ENCODE results near the gene ALDH7A1. TPM values are rescaled to one million over a fixed set of nuclear protein-coding genes. Genes with fewer than 3 reads are reported as not detected.
"Not testable (repeated sequence)": the region's sequence is repeated elsewhere in the genome, so short reads cannot be mapped to it uniquely, and the experiment has no call there.

Gene ALDH7A1
- polyA plus RNA-seq, 2 donors, result 71.9 to 88.3 TPM

DNA sequence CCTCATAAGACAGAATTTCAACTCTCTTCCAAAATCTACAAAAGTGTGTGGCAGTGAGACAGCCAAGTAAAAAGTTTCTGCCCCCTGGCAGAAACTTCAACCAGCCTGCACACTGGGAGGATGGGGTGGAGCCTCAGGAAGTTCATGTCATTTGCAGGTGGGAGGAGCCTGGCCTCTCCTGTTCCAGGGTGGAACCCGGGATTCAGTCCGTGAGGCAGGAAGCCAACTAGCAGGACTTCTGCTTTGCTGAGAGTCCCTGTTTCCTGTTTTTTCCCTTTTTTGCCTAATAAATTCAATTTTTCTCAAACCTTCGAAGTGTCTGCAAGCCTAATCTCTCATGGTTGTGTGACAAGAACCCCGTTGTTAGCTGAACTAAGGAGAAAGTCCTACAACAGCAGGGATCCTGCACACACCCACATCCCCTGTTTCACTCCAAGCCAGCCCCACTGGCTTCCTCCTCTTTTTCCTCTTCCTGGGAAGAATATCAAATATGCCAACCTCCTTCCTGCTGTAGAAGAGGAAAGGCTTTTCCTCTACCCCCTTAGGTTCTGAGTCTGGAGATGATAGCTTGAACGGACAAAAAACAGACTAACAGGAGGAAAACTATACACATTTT is 69.3 kb downstream of the ALDH7A1 start:
- peaks cover 0 to 2% of the 10 kb centered on the region in 2 donors for H3K4me1 ChIP-seq (ENCODE audit: control insufficient read depth in 2 of 2, insufficient read depth in 2 of 2, low read length in 1 of 2)
- 39 to 55% methylated on average over 5 of the region's 5 CpGs for WGBS, 2 donors
- H3K27ac ChIP-seq (ENCODE audit: low read depth in 2 of 2, low read length in 1 of 2), result no peak overlapping the region
- no peaks in the 10 kb centered on the region for H3K27me3 ChIP-seq (ENCODE audit: control insufficient read depth in 1 of 2, insufficient read depth in 2 of 2, low read length in 2 of 2)
- no peak overlapping the region for H3K4me3 ChIP-seq (ENCODE audit: low read depth in 1 of 2, low read length in 2 of 2)
- no peaks in the 10 kb centered on the region for H3K36me3 ChIP-seq (ENCODE audit: control insufficient read depth in 2 of 2, insufficient read depth in 2 of 2, low read length in 1 of 2)
- no peaks in the 10 kb centered on the region for H3K9me3 ChIP-seq (ENCODE audit: control insufficient read depth in 2 of 2, insufficient read depth in 1 of 2, low read depth in 1 of 2, low read length in 1 of 2)

DNA sequence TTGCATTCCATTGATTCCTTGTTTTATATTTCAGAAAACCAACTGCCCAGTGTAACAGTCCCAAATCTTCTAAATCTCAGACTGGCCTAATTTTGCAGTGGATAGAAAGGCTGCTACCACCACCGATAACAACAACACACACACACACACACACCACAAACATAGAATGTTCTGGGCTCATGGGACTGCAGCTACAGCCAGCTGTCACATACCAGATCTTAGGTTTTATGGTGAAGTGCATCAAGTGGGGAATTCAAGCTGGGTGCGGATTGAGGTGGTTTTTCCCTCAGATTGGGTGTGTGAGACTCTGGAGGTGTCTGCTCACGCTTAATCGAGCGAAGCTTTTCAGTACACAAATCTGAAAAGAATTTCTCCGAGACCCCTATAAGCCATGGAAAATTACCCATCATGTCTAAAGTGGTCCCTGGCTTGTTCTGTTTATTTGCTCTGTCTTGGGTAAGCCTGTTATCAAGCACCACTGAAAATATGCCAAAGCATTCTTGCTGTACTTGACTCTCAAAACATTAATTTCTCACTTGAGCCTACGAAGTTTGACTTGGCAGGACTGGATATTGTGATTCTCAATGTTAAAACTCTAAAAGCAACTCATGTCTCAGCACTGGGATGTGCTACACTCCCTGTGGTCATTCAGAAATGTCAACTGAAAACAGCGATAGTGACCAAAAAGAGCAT is 71.1 kb downstream of the ALDH7A1 start:
- WGBS, 2 donors, result 73 to 76% methylated on average over 8 of the region's 8 CpGs
- H3K36me3 ChIP-seq (ENCODE audit: control insufficient read depth in 2 of 2, insufficient read depth in 2 of 2, low read length in 1 of 2), result no peaks in the 10 kb centered on the region
- no peak overlapping the region for H3K4me3 ChIP-seq (ENCODE audit: low read depth in 1 of 2, low read length in 2 of 2)
- no peaks in the 10 kb centered on the region for H3K9me3 ChIP-seq (ENCODE audit: control insufficient read depth in 2 of 2, insufficient read depth in 1 of 2, low read depth in 1 of 2, low read length in 1 of 2)
- H3K27ac ChIP-seq (ENCODE audit: low read depth in 2 of 2, low read length in 1 of 2), result peak overlapping the region in 1 of 2 donors; percentile 10
- H3K27me3 ChIP-seq (ENCODE audit: control insufficient read depth in 1 of 2, insufficient read depth in 2 of 2, low read length in 2 of 2), result no peaks in the 10 kb centered on the region
- H3K4me1 ChIP-seq (ENCODE audit: control insufficient read depth in 2 of 2, insufficient read depth in 2 of 2, low read length in 1 of 2), result peaks cover 0 to 5% of the 10 kb centered on the region in 2 donors

DNA sequence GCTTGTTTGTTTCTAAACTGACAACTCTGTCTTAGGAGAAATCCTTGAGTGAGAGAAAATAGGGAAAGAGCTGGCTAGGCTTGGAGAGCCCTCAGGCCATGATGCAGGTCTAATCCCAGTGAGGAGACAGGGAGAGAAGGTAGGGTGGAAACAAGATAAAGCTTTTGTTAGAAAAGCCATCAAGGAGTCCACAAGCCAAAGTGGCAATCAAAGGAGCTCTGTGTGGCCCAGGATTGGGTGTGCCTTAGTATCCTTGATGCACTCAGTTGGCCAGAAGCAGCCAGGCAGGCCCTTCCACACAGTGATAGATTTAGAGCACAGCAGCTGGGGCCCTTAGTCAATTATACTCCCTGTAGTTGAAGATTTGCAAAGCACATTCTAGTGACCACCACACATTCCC is 73.9 kb downstream of the ALDH7A1 start:
- no peak overlapping the region for H3K27ac ChIP-seq (ENCODE audit: low read depth in 2 of 2, low read length in 1 of 2)

DNA sequence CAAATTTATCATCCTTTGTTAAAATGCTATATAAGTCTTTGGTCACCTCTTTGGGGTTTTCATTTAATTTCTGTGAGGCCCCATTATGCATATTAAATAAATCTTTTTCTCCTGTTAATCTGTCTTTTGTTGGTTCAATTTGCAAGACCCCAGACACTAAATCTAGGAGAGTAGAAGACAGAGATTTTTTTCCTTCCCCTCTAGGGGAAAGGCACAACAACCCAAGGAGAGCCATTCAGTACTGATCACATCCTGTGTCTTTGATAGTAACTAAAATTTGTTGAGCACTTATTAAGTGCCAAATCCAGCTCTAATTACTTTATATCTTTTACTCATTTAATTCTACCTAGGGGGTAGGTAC is 74.4 kb downstream of the ALDH7A1 start:
- H3K9me3 ChIP-seq (ENCODE audit: control insufficient read depth in 2 of 2, insufficient read depth in 1 of 2, low read depth in 1 of 2, low read length in 1 of 2), result no peaks in the 10 kb centered on the region
- no peaks in the 10 kb centered on the region for H3K27me3 ChIP-seq (ENCODE audit: control insufficient read depth in 1 of 2, insufficient read depth in 2 of 2, low read length in 2 of 2)
- H3K36me3 ChIP-seq (ENCODE audit: control insufficient read depth in 2 of 2, insufficient read depth in 2 of 2, low read length in 1 of 2), result no peaks in the 10 kb centered on the region
- peaks cover 0 to 5% of the 10 kb centered on the region in 2 donors for H3K4me1 ChIP-seq (ENCODE audit: control insufficient read depth in 2 of 2, insufficient read depth in 2 of 2, low read length in 1 of 2)
- no peak overlapping the region for H3K4me3 ChIP-seq (ENCODE audit: low read depth in 1 of 2, low read length in 2 of 2)
- no peak overlapping the region for H3K27ac ChIP-seq (ENCODE audit: low read depth in 2 of 2, low read length in 1 of 2)

More for the DNA sequence above, 73.9 kb downstream of the ALDH7A1 start:
- peaks cover 0 to 5% of the 10 kb centered on the region in 2 donors for H3K4me1 ChIP-seq (ENCODE audit: control insufficient read depth in 2 of 2, insufficient read depth in 2 of 2, low read length in 1 of 2)
- no peaks in the 10 kb centered on the region for H3K36me3 ChIP-seq (ENCODE audit: control insufficient read depth in 2 of 2, insufficient read depth in 2 of 2, low read length in 1 of 2)
- no peaks in the 10 kb centered on the region for H3K9me3 ChIP-seq (ENCODE audit: control insufficient read depth in 2 of 2, insufficient read depth in 1 of 2, low read depth in 1 of 2, low read length in 1 of 2)
- H3K4me3 ChIP-seq (ENCODE audit: low read depth in 1 of 2, low read length in 2 of 2), result no peak overlapping the region
- H3K27me3 ChIP-seq (ENCODE audit: control insufficient read depth in 1 of 2, insufficient read depth in 2 of 2, low read length in 2 of 2), result no peaks in the 10 kb centered on the region

DNA sequence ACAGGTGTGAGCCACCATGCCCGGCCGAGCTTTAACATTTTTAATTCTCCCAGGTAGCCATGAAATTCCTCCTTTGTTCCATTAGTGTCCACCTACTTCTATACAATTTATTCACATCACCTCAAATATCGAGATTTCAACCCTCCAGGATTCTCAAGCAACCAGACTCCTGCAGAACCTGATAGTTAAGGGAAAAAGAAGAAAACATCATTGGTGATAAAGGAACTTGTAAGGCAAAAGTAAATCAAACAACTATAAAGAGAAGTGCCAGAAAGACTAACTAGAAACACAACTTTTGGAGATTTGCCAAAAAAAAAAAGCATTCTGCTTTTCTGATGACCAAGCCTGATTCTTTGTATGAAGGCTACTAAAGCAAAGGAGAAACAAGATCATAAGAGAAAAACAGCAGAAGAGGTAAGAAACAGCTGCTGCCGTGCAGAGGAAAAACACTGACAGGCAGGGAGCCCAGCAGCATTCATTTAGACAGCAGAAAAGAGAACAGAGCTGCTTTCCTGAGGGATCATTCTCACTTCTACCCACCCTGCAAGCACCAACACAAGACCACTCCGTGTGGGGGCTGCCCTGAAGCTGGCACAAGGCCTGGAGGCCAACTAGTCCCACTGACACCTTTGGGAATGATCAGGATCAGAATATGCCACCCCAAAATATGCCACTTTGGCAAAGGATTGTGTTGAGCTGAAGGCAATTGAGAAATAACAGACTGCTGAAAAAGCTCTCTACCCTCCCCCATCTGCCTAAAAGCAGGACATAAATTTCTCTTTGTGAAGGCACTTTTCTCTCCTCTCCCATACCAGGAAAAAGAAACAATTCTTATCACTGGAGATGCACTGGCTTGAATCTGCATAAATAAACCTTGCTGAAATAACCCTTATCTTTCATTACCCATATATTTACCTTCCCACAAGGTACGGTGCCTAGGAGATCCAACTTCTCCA is 75.1 kb downstream of the ALDH7A1 start:
- H3K4me3 ChIP-seq (ENCODE audit: low read depth in 1 of 2, low read length in 2 of 2), result no peak overlapping the region

DNA sequence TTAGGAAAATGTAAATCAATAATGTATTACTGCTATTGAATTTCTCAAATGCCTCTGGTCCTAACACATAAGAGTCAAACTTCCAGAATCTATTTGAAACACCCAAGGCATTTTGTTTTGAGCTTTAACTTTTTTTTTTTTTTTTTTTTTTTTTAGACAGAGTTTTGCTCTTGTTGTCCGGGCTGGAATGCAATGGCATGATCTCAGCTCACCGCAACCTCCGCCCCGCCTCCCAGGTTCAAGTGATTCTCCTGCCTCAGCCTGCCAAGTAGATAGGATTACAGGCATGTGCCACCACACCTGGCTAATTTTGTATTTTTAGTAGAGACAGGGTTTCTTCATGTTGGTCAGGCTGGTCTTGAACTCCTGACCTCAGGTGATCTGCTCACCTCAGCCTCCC is 75.8 kb downstream of the ALDH7A1 start:
- not testable (repeated sequence) for H3K9me3 ChIP-seq (ENCODE audit: control insufficient read depth in 2 of 2, insufficient read depth in 1 of 2, low read depth in 1 of 2, low read length in 1 of 2); H3K4me1 ChIP-seq (ENCODE audit: control insufficient read depth in 2 of 2, insufficient read depth in 2 of 2, low read length in 1 of 2); H3K36me3 ChIP-seq (ENCODE audit: control insufficient read depth in 2 of 2, insufficient read depth in 2 of 2, low read length in 1 of 2); H3K4me3 ChIP-seq (ENCODE audit: low read depth in 1 of 2, low read length in 2 of 2); H3K27me3 ChIP-seq (ENCODE audit: control insufficient read depth in 1 of 2, insufficient read depth in 2 of 2, low read length in 2 of 2)
- WGBS, 2 donors, result 54 to 71% methylated on average over 4 of the region's 4 CpGs
- peak overlapping the region in 1 of 2 donors; percentile 50 for H3K27ac ChIP-seq (ENCODE audit: low read depth in 2 of 2, low read length in 1 of 2)

More for the DNA sequence above, 75.1 kb downstream of the ALDH7A1 start:
- Histone ChIP-seq H3K9me3 (ENCODE audit: control insufficient read depth in 2 of 2, insufficient read depth in 1 of 2, low read depth in 1 of 2, low read length in 1 of 2) (no peaks in the 10 kb centered on the region), H3K36me3 (ENCODE audit: control insufficient read depth in 2 of 2, insufficient read depth in 2 of 2, low read length in 1 of 2) (no peaks in the 10 kb centered on the region), H3K27me3 (ENCODE audit: control insufficient read depth in 1 of 2, insufficient read depth in 2 of 2, low read length in 2 of 2) (no peaks in the 10 kb centered on the region), H3K4me1 (ENCODE audit: control insufficient read depth in 2 of 2, insufficient read depth in 2 of 2, low read length in 1 of 2) (peaks cover 0 to 5% of the 10 kb centered on the region in 2 donors), H3K27ac (ENCODE audit: low read depth in 2 of 2, low read length in 1 of 2) (peak overlapping the region; percentile 47 to 80)
- 34 to 40% methylated on average over 6 of the region's 6 CpGs for WGBS, 2 donors

DNA sequence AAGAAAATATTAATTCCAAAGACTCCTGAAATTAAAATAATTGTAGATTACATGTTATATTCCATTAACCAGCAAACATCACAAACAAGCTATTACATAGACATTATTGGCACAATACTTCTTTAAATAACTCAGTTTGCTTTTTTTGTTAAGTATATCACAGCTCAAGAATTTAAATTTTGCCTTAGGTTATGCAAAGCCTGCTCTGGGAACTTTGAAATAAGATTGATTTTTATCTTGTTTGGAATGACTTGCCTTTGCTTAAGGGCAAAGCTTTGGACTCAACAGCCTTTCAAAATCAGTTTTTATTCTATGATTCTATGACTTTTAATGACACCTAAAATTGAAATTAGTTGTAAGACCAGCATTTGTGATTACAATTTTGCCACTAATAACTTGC is 78.2 kb downstream of the ALDH7A1 start:
- H3K27ac ChIP-seq (ENCODE audit: low read depth in 2 of 2, low read length in 1 of 2), result no peak overlapping the region
- no peaks in the 10 kb centered on the region for H3K9me3 ChIP-seq (ENCODE audit: control insufficient read depth in 2 of 2, insufficient read depth in 1 of 2, low read depth in 1 of 2, low read length in 1 of 2)
- H3K27me3 ChIP-seq (ENCODE audit: control insufficient read depth in 1 of 2, insufficient read depth in 2 of 2, low read length in 2 of 2), result no peaks in the 10 kb centered on the region
- H3K4me3 ChIP-seq (ENCODE audit: low read depth in 1 of 2, low read length in 2 of 2), result no peak overlapping the region
- no peaks in the 10 kb centered on the region for H3K36me3 ChIP-seq (ENCODE audit: control insufficient read depth in 2 of 2, insufficient read depth in 2 of 2, low read length in 1 of 2)
- H3K4me1 ChIP-seq (ENCODE audit: control insufficient read depth in 2 of 2, insufficient read depth in 2 of 2, low read length in 1 of 2), result peaks cover 0 to 5% of the 10 kb centered on the region in 2 donors

DNA sequence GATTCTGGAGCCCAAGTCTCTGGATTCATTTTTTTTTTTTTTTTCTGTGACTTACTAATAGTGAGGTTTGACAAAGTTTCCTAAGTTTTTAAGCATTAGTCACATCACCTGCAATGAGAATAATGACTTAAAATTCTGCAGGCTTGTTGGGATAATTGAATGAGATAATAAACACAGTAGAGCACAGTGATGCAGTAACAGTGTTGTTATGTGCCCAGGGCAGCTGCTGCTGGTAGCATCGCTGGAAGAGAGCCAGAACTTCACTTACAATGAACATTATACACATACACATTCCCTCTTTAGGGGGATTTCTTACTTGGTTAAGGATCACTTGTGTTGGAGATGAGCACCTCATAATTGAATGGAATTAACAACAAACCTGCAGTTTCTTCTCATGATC is 78.9 kb downstream of the ALDH7A1 start:
- Histone ChIP-seq H3K27ac (ENCODE audit: low read depth in 2 of 2, low read length in 1 of 2) (no peak overlapping the region), H3K4me1 (ENCODE audit: control insufficient read depth in 2 of 2, insufficient read depth in 2 of 2, low read length in 1 of 2) (peaks cover 0 to 5% of the 10 kb centered on the region in 2 donors)
- WGBS, 2 donors, result 45 to 55% methylated on average over 1 of the region's 1 CpG

DNA sequence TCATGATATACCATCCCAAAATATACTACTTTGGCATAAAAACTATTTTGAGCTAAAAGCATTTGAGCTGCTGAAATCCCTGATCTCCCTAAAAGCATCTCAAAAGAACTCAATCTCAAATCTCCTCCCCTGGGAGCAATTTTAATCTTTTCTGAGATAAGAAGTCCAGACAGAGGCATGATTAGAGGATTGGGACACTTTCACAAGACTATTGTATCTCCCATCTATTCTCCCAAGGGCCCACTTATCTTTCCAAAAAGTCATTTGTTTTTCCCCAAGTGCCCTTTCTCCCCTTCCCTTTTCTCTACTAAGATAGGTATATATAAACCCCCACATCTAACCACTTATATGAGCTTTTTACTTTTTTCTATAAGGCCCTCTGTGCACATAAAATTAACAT is 79.7 kb downstream of the ALDH7A1 start:
- no peaks in the 10 kb centered on the region for H3K9me3 ChIP-seq (ENCODE audit: control insufficient read depth in 2 of 2, insufficient read depth in 1 of 2, low read depth in 1 of 2, low read length in 1 of 2)
- H3K27ac ChIP-seq (ENCODE audit: low read depth in 2 of 2, low read length in 1 of 2), result no peak overlapping the region
- no peaks in the 10 kb centered on the region for H3K27me3 ChIP-seq (ENCODE audit: control insufficient read depth in 1 of 2, insufficient read depth in 2 of 2, low read length in 2 of 2)
- H3K36me3 ChIP-seq (ENCODE audit: control insufficient read depth in 2 of 2, insufficient read depth in 2 of 2, low read length in 1 of 2), result no peaks in the 10 kb centered on the region
- H3K4me3 ChIP-seq (ENCODE audit: low read depth in 1 of 2, low read length in 2 of 2), result no peak overlapping the region
- H3K4me1 ChIP-seq (ENCODE audit: control insufficient read depth in 2 of 2, insufficient read depth in 2 of 2, low read length in 1 of 2), result peaks cover 0 to 3% of the 10 kb centered on the region in 2 donors

More for the DNA sequence above, 78.9 kb downstream of the ALDH7A1 start:
- Histone ChIP-seq H3K9me3 (ENCODE audit: control insufficient read depth in 2 of 2, insufficient read depth in 1 of 2, low read depth in 1 of 2, low read length in 1 of 2) (no peaks in the 10 kb centered on the region), H3K27me3 (ENCODE audit: control insufficient read depth in 1 of 2, insufficient read depth in 2 of 2, low read length in 2 of 2) (no peaks in the 10 kb centered on the region), H3K36me3 (ENCODE audit: control insufficient read depth in 2 of 2, insufficient read depth in 2 of 2, low read length in 1 of 2) (no peaks in the 10 kb centered on the region), H3K4me3 (ENCODE audit: low read depth in 1 of 2, low read length in 2 of 2) (no peak overlapping the region)

All from esophagus (tissue), 2 donors.